Cardiac septum (tissue), 1 donor: ENCODE data around the gene TRAK2. TPM values are rescaled to one million over a fixed set of nuclear protein-coding genes. Genes with fewer than 3 reads are reported as not detected.
"Not testable (repeated sequence)": the region's sequence is repeated elsewhere in the genome, so short reads cannot be mapped to it uniquely, and the experiment has no call there.

Experiments
- DNase-seq: peaks from one replicate; pipeline ENCODE4 v3.0.0-alpha.2; 2020; ENCODE audit warnings: low spot score
- intact Hi-C: fragments of 100-400 bp; cut with DNase I; formaldehyde crosslinking; loops from one replicate; pipeline ENCODE4 v1.14.0; 2022
- total RNA-seq: library from RNA; stranded (reverse); fragmentation: NEBNext Ultra II Directional; extraction: Animal tissue kit (Norgen Biotek cat#: 25700); gene quantifications from one replicate; pipeline ENCODE4 v1.2.1, GENCODE V29; 2021
- donor health status: DM: no; HTN: no; CAD: no.

The TRAK2 gene
- total RNA-seq, 1 donor from 2014 or later: 259 TPM

GRCh38 chr2:201378496-201379397 lies 72.5 kb downstream of the TRAK2 start:
- intact Hi-C loops: no loop called here
- DNase-seq: no peak

- intact Hi-C loops: no loop called here
- no peak for DNase-seq
These were observed 74.0 kb downstream of the TRAK2 start for GRCh38 chr2:201377218-201377617.

- intact Hi-C loops: loop anchor here (10.0 kb wide), 1 partner anchor 255 kb away; no protein-coding TSS in a partner anchor
- no peak for DNase-seq
These were observed 81.5 kb downstream of the TRAK2 start for GRCh38 chr2:201369775-201370174.

- intact Hi-C loops: loop anchor here (10.0 kb wide), 1 partner anchor 255 kb away; no protein-coding TSS in a partner anchor
- not testable (repeated sequence) for DNase-seq
These were observed 81.9 kb downstream of the TRAK2 start for GRCh38 chr2:201369318-201369717.

GRCh38 chr2:201366146-201366545 lies 85.1 kb downstream of the TRAK2 start:
- no peak for DNase-seq

GRCh38 chr2:201363857-201364560 lies 87.2 kb downstream of the TRAK2 start:
- no peak for DNase-seq
- intact Hi-C loops: loop anchor here (2.0 to 10.0 kb wide), 2 partner anchors 127 to 261 kb away; no protein-coding TSS in a partner anchor

More at GRCh38 chr2:201366146-201366545, 85.1 kb downstream of the TRAK2 start:
- intact Hi-C loops: loop anchor here (10.0 kb wide), 1 partner anchor 259 kb away; no protein-coding TSS in a partner anchor

GRCh38 chr2:201362396-201362795 lies 88.9 kb downstream of the TRAK2 start:
- intact Hi-C loops: loop anchor here (10.0 kb wide), 1 partner anchor 262 kb away; no protein-coding TSS in a partner anchor
- DNase-seq: no peak

GRCh38 chr2:201361078-201361733 lies 90.1 kb downstream of the TRAK2 start:
- DNase-seq: no peak
- intact Hi-C loops: loop anchor here (10.0 kb wide), 1 partner anchor 264 kb away; no protein-coding TSS in a partner anchor

- intact Hi-C loops: loop anchor here (10.0 kb wide), 1 partner anchor 265 kb away; no protein-coding TSS in a partner anchor
- DNase-seq: no peak
These were observed 91.0 kb downstream of the TRAK2 start for GRCh38 chr2:201360256-201360655.

- no peak for DNase-seq
- intact Hi-C loops: no loop called here
These were observed 92.6 kb downstream of the TRAK2 start for GRCh38 chr2:201358684-201359083.

- no peak for DNase-seq
- intact Hi-C loops: no loop called here
These were observed 94.0 kb downstream of the TRAK2 start, which contains the start of gene FLACC1 for GRCh38 chr2:201357221-201357620. FLACC1 (minus strand) TSS chr2:201357345; CDS start chr2:201351404, 5,941 bp downstream.

- intact Hi-C loops: no loop called here
- no peak for DNase-seq
These were observed 98.1 kb downstream of the TRAK2 start for GRCh38 chr2:201353116-201353515.

- intact Hi-C loops: no loop called here
- DNase-seq: no peak
These were observed 100.4 kb downstream of the TRAK2 start for GRCh38 chr2:201350879-201351278.

GRCh38 chr2:201349601-201350000 lies 101.7 kb downstream of the TRAK2 start:
- no peak for DNase-seq
- intact Hi-C loops: no loop called here

- no peak for DNase-seq
- intact Hi-C loops: no loop called here
These were observed 102.5 kb downstream of the TRAK2 start for GRCh38 chr2:201348758-201349157.

- intact Hi-C loops: no loop called here
- DNase-seq: no peak
These were observed 104.1 kb downstream of the TRAK2 start for GRCh38 chr2:201347138-201347537.

GRCh38 chr2:201345625-201346213 lies 105.5 kb downstream of the TRAK2 start:
- intact Hi-C loops: no loop called here

GRCh38 chr2:201344663-201345366 lies 106.4 kb downstream of the TRAK2 start:
- intact Hi-C loops: no loop called here
- DNase-seq: no peak

More at GRCh38 chr2:201345625-201346213, 105.5 kb downstream of the TRAK2 start:
- DNase-seq: no peak

- intact Hi-C loops: no loop called here
- DNase-seq: no peak
These were observed 107.7 kb downstream of the TRAK2 start for GRCh38 chr2:201343559-201343958.
